Activated CD4-positive, alpha-beta memory T cell treated with anti-CD3 and anti-CD28 coated beads, Interleukin-2, amount 10 ng/mL, durations not matched to agents 7 days and 5 days (primary cell): ENCODE data around the gene ATP11A. TPM values are rescaled to one million over a fixed set of nuclear protein-coding genes. Genes with fewer than 3 reads are reported as not detected.

ENCODE experiments used
- CTCF ChIA-PET: fragments of 350-600 bp; sonication (Branson Sonifier 250); formaldehyde crosslinking; loops from one replicate; lab custom pipeline; 2021; ENCODE audit warnings: antibody characterized with exemption, inconsistent platforms; lab: Charles Lee
- POLR2A ChIA-PET: fragments of 350-600 bp; sonication (Branson Sonifier 250); formaldehyde crosslinking; loops from one replicate; lab custom pipeline; 2021; ENCODE audit warnings: antibody characterized with exemption; lab: Charles Lee
- DNase-seq: peaks from one replicate; pipeline ENCODE4 v3.0.0-alpha.2; 2020
- H3K27ac Mint-ChIP-seq: one replicate; pipeline ENCODE4 v1.8.0; 2021; ENCODE audit warnings: mild to moderate bottlenecking, mixed read lengths
- H3K27me3 Mint-ChIP-seq: one replicate; pipeline ENCODE4 v1.8.0; 2021; ENCODE audit warnings: mixed read lengths
- H3K36me3 Mint-ChIP-seq: one replicate; pipeline ENCODE4 v1.8.0; 2021; ENCODE audit warnings: low read depth, mixed read lengths
- H3K4me1 Mint-ChIP-seq: one replicate; pipeline ENCODE4 v1.8.0; 2021; ENCODE audit warnings: mixed read lengths
- H3K4me3 Mint-ChIP-seq: one replicate; pipeline ENCODE4 v1.8.0; 2021; ENCODE audit warnings: mild to moderate bottlenecking, mixed read lengths
- H3K9me3 Mint-ChIP-seq: one replicate; pipeline ENCODE4 v1.8.0; 2021; ENCODE audit warnings: mixed read lengths
- total RNA-seq, 2 experiments: library from RNA; stranded (reverse); gene quantifications; one replicate each; pipeline ENCODE4 v1.2.3, GENCODE V29; 2021

ATP11A gene
- total RNA-seq, 2 experiments from 2014 or later = 52.5 to 53.3 TPM

- H3K27me3 Mint-ChIP-seq = no peaks in the 10 kb centered on the region
- POLR2A ChIA-PET = no interaction called here
- no peak for DNase-seq
- H3K4me3 Mint-ChIP-seq = no peak overlapping the region
- CTCF ChIA-PET = no interaction called here
- peaks cover 2% of the 10 kb centered on the region for H3K9me3 Mint-ChIP-seq
- H3K27ac Mint-ChIP-seq = no peak overlapping the region
- H3K36me3 Mint-ChIP-seq = peaks cover 3% of the 10 kb centered on the region
- peaks cover 19% of the 10 kb centered on the region for H3K4me1 Mint-ChIP-seq
Measured at GRCh38 chr13:112766336-112766735, 76.5 kb downstream of the ATP11A start.

DNA sequence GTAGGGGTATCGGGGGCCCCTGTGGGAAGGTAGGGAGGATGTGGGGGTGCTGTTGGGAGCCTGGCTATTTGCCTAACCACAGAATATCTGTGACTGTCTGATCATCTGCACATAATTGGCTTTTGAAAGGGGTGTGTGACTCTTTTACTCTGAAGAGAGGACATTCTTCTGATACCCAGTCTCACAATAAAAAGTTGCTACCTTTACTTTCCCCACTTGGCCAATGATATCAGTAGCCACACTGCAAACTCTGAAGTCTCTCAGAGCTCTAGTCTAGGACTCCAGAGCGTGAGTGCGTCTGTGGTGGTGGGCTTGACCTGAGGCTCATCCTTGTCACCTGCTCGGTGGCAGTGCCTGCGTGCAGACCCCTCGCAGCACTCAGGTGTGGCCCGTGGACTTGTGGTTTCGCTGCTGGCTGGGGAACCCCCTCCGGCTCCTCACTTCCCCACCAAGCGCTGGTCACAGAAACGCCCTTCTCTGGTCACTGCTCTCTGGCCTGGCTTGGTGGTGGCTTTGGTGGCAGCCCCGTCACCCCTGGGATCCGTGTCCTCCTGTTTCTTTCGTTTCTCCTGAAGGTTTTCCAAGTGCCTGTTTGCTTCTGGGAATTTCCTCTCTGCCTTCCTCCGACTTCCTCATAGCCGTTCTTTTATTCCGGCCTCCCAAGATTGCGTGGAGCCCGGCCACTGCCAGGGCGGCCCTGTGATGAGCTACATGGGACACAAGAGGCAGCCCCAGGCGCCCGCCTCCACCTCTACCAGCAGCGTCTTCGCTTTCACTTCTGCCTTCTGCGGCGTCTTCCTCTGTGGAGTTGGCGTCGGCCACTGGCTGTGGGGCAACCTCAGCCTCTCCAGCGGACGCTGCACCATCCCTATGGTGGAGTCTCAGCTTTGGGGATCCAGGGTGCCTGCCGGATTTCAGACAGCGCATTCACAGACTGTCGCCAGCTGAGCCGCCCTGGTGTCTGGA lies 78.0 kb downstream of the ATP11A start:
- ChIA-PET CTCF (no interaction called here), POLR2A (no interaction called here)
- peaks cover 19% of the 10 kb centered on the region for H3K4me1 Mint-ChIP-seq
- H3K27ac Mint-ChIP-seq = peak overlapping the region; percentile 9
- H3K4me3 Mint-ChIP-seq = no peak overlapping the region
- H3K27me3 Mint-ChIP-seq = no peaks in the 10 kb centered on the region
- peaks cover 2% of the 10 kb centered on the region for H3K9me3 Mint-ChIP-seq
- H3K36me3 Mint-ChIP-seq = peaks cover 3% of the 10 kb centered on the region
- DNase-seq = no peak

- DNase-seq = no peak
- ChIA-PET CTCF (no interaction called here), POLR2A (no interaction called here)
- H3K4me1 Mint-ChIP-seq = peaks cover 19% of the 10 kb centered on the region
- peaks cover 2% of the 10 kb centered on the region for H3K9me3 Mint-ChIP-seq
- H3K4me3 Mint-ChIP-seq = no peak overlapping the region
- peaks cover 3% of the 10 kb centered on the region for H3K36me3 Mint-ChIP-seq
- H3K27me3 Mint-ChIP-seq = no peaks in the 10 kb centered on the region
- H3K27ac Mint-ChIP-seq = no peak overlapping the region
Measured at GRCh38 chr13:112768795-112769481, 79.1 kb downstream of the ATP11A start.

- Mint-ChIP-seq H3K27me3 (no peaks in the 10 kb centered on the region), H3K9me3 (peaks cover 2% of the 10 kb centered on the region), H3K36me3 (peaks cover 3% of the 10 kb centered on the region), H3K27ac (no peak overlapping the region), H3K4me3 (no peak overlapping the region), H3K4me1 (peaks cover 19% of the 10 kb centered on the region)
- no peak for DNase-seq
- ChIA-PET POLR2A (no interaction called here), CTCF (no interaction called here)
Measured at GRCh38 chr13:112769615-112770014, 79.8 kb downstream of the ATP11A start.

GRCh38 chr13:112770504-112770903 lies 80.7 kb downstream of the ATP11A start:
- Mint-ChIP-seq H3K36me3 (peaks cover 3% of the 10 kb centered on the region), H3K27me3 (no peaks in the 10 kb centered on the region), H3K27ac (no peak overlapping the region), H3K9me3 (peaks cover 2% of the 10 kb centered on the region), H3K4me1 (peaks cover 19% of the 10 kb centered on the region), H3K4me3 (no peak overlapping the region)
- ChIA-PET CTCF (no interaction called here), POLR2A (no interaction called here)
- no peak for DNase-seq

DNA sequence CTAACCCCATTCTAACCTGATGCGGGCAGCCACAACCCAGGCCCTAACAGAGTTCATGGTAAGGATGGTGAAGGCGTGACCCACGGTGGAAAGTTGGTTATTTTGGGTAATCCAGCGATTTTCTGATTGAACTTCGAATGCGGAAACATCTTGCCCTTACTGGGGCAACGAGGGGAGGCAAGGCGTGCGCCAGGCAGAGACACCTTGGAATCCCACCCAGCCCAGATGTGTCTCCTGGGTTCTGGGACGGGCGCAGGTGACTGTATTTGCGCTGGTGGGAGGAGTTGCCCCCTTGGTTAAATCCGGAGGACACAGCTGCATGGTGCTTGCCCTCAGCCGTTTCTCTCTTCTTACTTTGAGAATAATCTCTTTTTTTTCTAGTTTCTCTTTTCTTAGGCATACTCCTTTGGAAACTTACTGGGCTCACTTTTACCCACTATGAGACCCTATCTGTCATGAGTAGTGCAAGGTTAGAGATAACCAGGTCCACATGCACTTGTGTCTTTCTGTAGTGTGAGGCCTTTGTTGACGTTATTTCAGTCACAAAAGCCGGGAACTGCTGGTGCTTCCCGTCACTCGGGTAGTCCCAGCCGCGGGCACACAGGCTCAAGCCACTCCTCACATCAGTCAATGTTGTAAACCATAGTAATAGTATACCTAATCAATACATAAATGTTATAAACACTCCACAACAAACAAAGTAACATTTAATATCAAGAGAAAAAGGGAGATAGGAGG lies 81.5 kb downstream of the ATP11A start:
- CTCF ChIA-PET = no interaction called here
- Mint-ChIP-seq H3K27ac (no peak overlapping the region), H3K36me3 (peaks cover 3% of the 10 kb centered on the region), H3K4me1 (peaks cover 19% of the 10 kb centered on the region), H3K27me3 (no peaks in the 10 kb centered on the region), H3K4me3 (no peak overlapping the region), H3K9me3 (no peaks in the 10 kb centered on the region)
- DNase-seq = no peak
- POLR2A ChIA-PET = no interaction called here

DNA sequence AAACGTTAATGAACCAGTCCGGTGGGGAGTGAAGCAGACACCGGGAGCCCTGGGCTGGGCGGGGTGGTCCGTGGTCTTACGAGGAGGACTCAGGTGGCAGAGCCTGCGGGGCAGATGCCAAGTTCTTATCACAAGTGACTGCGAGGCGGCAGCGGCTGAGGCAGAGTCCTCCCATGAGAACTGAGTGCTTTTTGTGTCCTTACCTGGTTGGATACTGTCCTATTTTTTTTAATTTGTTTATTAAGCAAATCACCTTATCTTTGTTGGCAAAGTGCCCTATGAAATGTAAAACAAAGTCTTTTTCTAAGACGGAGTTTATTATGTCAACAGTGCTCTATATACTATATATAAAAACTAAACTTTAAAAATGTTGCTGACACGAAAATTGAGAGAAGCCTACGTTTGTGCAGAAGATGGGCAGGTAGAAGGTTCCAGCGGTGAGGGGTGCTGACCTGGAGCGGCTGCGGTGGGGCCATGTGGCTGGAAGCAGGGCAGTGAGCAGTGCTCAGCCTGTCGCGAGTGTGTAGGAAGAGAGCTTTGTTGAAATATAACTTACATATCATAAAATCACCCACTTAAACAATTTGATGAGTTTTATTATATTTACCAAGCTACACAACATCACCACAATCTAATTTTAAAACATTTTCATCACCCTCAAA lies 82.2 kb downstream of the ATP11A start:
- Mint-ChIP-seq H3K36me3 (peaks cover 3% of the 10 kb centered on the region), H3K27me3 (no peaks in the 10 kb centered on the region)
- CTCF ChIA-PET = no interaction called here

GRCh38 chr13:112772539-112772909 lies 82.7 kb downstream of the ATP11A start:
- ChIA-PET POLR2A (no interaction called here), CTCF (no interaction called here)
- no peak overlapping the region for H3K27ac Mint-ChIP-seq
- peaks cover 14% of the 10 kb centered on the region for H3K4me1 Mint-ChIP-seq
- H3K27me3 Mint-ChIP-seq = no peaks in the 10 kb centered on the region
- H3K9me3 Mint-ChIP-seq = no peaks in the 10 kb centered on the region
- DNase-seq = no peak
- no peak overlapping the region for H3K4me3 Mint-ChIP-seq
- H3K36me3 Mint-ChIP-seq = peaks cover 3% of the 10 kb centered on the region

More for the DNA sequence above, 82.2 kb downstream of the ATP11A start:
- Mint-ChIP-seq H3K4me3 (no peak overlapping the region), H3K9me3 (no peaks in the 10 kb centered on the region), H3K4me1 (peaks cover 16% of the 10 kb centered on the region), H3K27ac (no peak overlapping the region)
- POLR2A ChIA-PET = no interaction called here
- DNase-seq = no peak

- Mint-ChIP-seq H3K27ac (no peak overlapping the region), H3K4me1 (peaks cover 10% of the 10 kb centered on the region), H3K4me3 (no peak overlapping the region), H3K27me3 (no peaks in the 10 kb centered on the region), H3K36me3 (peaks cover 6% of the 10 kb centered on the region), H3K9me3 (no peaks in the 10 kb centered on the region)
- ChIA-PET CTCF (no interaction called here), POLR2A (no interaction called here)
- no peak for DNase-seq
Measured at GRCh38 chr13:112772929-112773328, 83.1 kb downstream of the ATP11A start.

DNA sequence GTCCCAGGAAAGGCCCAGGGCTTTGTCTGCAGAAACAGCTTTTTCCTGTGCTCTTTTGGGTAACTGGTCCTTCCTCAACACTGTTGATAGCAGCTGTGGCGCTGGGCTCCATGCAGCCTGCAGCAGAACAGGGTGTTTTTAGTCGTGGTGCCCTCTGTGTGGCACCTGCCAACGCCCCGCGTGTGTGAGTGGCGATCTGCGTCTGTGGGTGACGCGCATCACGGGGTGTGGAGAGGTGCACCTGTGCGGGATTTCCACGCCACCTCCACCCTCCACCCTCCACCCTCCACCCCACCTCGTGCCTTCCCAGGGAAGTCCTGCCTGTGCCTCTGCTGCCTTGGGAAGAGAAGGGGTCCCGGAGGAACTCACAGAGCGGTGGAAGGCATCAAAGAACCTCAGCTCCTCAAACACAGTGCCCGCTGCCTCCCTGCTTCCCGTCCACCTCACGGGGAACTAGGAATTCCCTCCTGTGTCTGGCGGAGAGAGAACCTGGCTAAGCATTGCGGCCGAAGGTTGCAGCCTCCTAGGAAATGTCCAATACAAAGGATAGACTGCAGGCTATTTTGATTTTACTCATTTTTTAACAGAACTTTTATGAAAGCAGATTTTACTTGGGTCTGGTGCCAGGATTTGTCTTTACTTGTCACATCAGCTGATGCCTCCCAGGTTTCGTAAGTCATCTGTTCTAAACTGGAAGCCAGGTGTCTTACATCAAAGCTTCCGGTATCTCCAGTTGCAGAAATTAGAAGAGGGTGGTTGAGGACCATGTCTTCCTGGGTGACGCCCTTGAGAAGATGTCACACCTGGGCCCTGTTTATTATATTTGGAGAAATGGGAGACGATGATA lies 84.0 kb downstream of the ATP11A start:
- ChIA-PET POLR2A (no interaction called here), CTCF (no interaction called here)
- Mint-ChIP-seq H3K36me3 (peaks cover 3% of the 10 kb centered on the region), H3K27ac (no peak overlapping the region), H3K4me3 (no peak overlapping the region), H3K4me1 (peaks cover under 1% of the 10 kb centered on the region), H3K27me3 (no peaks in the 10 kb centered on the region), H3K9me3 (no peaks in the 10 kb centered on the region)
- no peak for DNase-seq

GRCh38 chr13:112774448-112774792 lies 84.6 kb downstream of the ATP11A start:
- ChIA-PET CTCF (no interaction called here), POLR2A (no interaction called here)
- Mint-ChIP-seq H3K4me1 (no peaks in the 10 kb centered on the region), H3K9me3 (no peaks in the 10 kb centered on the region), H3K4me3 (no peak overlapping the region), H3K27me3 (no peaks in the 10 kb centered on the region), H3K27ac (no peak overlapping the region), H3K36me3 (peaks cover 3% of the 10 kb centered on the region)
- DNase-seq = no peak

DNA sequence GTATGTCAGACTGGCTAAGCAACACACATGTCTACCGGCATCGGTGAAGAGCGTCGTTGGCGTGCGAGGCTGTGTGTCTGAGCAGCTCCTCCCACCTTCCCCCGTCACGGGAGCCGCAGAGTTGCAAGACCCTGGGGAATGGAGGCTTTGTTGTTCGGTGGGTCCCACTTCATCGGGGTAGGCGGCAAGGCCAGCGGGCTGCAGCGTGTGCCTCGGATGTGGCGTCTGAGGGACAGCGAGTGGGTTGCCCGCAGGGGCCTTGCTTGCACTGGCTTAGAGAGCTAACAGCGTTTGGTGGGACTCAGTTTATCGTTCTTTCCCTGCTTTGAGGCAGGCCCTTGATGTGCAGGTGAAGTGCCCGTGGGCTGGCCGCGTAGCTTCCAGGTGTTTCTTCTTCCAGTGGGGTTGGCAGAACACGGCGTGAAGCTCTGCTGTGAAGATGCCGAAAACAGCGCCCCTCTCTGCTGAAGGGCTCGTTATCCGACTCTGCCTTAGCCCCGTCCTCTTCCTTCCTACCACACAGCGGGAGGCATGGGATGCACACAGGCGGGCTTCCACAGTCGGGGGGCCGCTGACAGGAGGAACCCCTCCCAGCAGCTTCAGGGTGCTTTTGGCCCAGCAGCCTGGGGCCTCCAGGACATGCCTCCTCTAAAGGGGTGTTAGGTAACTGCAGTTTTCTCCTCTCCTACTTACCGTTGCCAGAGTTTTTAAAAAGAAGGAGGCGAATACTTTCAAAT lies 85.2 kb downstream of the ATP11A start:
- Mint-ChIP-seq H3K4me3 (no peak overlapping the region), H3K36me3 (peaks cover 3% of the 10 kb centered on the region), H3K9me3 (no peaks in the 10 kb centered on the region), H3K27me3 (no peaks in the 10 kb centered on the region), H3K4me1 (peaks cover under 1% of the 10 kb centered on the region), H3K27ac (no peak overlapping the region)
- ChIA-PET CTCF (no interaction called here), POLR2A (no interaction called here)
- no peak for DNase-seq
